ENCODE measurements around the gene CDKN2AIPNL.

GRCh38 chr5:134411546-134412266 is at the start of gene CDKN2AIPNL:
- TF ChIP-seq EZH2 (IDR thresholded peaks at IDR 0.05; ENCODE audit: borderline replicate concordance, low read depth, low read length, poor library complexity, severe bottlenecking) (no peak), CTCF (conservative IDR thresholded peaks at IDR 0.05; ENCODE audit: low read depth, low read length) (peak; percentile 89)

All from A673 (cell line).